ENCODE data around the gene CD24.
A peak's percentile ranks its signal among the peaks of the same experiment; 100 is the strongest.

DNA sequence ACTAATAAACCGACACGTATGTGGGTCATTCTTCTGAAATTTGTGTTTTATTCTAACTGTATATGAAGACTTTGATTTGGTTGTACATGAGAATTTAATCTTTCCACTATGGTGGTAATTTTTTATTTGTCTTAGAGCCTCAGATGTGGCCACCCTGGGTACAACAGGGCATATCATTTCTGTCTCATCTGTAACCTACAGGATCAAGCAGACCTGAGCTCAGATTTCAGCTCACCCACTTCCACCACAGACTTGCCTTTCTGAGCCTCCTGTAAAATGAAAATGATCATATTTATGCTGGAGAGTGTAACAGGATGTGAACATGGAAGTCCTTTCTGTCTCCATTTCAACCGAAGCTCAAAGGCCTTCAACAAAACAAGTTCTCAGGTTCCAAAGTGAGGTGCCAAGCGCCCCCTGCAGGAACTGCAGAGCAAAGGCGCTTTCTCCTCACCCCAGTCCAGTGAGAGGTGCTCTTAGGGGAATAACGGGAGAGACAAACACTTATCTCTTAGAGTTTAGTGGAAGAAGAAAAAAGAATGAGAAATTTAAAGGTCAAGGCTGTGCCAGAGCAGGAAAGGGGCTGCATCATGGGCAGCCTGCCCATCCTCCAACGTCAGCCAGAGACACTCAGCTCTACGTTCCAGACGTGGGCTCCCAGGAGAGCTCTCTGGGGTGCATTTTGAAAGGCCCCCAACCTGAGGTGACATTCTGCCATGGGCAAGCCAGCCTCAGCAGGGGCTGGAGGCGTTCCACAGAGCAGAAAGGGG lies 23.0 kb upstream of the CD24 start:
- TF ChIP-seq, protein P1, sequence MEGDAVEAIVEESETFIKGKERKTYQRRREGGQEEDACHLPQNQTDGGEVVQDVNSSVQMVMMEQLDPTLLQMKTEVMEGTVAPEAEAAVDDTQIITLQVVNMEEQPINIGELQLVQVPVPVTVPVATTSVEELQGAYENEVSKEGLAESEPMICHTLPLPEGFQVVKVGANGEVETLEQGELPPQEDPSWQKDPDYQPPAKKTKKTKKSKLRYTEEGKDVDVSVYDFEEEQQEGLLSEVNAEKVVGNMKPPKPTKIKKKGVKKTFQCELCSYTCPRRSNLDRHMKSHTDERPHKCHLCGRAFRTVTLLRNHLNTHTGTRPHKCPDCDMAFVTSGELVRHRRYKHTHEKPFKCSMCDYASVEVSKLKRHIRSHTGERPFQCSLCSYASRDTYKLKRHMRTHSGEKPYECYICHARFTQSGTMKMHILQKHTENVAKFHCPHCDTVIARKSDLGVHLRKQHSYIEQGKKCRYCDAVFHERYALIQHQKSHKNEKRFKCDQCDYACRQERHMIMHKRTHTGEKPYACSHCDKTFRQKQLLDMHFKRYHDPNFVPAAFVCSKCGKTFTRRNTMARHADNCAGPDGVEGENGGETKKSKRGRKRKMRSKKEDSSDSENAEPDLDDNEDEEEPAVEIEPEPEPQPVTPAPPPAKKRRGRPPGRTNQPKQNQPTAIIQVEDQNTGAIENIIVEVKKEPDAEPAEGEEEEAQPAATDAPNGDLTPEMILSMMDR (IDR thresholded peaks at IDR 0.05): peak in 5 of 7 experiments; percentile 24 to 64 (median 51)
- TF ChIP-seq EP300 (IDR thresholded peaks at IDR 0.05): no peak
- no peak for TF ChIP-seq POLR2A (IDR thresholded peaks at IDR 0.05)
- no peak for TF ChIP-seq POLR2AphosphoS5 (IDR thresholded peaks at IDR 0.05)

Data from stomach (tissue), 4 donors.